ENCODE measurements around the gene SPATA13.

DNA sequence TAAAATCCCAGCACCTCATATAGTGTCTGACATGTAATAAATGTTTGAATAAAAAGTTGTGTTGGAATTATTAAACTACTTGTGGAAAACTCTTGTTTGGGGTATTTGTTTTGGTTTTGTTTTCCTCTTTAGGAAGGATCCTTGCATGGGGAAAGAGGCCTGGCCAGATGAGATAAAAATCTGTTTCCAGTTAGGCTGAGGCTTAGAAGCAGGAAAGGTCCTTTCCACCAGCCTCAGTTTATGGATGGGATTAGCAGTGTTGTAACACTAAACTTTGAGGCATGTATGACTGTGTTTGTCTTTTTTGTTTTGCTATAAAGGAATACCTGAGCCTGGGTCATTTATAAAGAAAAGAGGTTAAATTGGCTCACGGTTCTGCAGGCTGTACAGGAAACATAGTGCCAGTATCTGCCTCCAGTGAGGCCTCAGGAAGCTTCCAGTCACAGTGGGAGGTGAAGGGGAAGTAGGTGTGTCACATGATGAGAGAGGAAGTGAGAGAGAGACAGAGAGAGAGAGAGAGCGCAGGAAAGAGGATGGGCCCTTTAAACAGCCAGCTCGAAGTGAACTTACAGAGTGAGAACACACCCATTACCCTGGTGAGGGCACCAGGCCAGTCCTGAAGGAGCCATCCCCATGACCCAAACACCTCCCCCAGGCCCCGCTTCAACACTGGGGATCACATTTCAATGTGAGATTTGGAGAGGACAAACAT is 21.6 kb downstream of the SPATA13 start:
- TF ChIP-seq POLR2AphosphoS5 (IDR thresholded peaks at IDR 0.05; ENCODE audit: low read length) (no peak), ZNF274 (IDR thresholded peaks at IDR 0.05; ENCODE audit: insufficient read depth, insufficient read length) (no peak), RBBP5 (conservative IDR thresholded peaks at IDR 0.05) (no peak), NR2C2 (IDR thresholded peaks at IDR 0.05; ENCODE audit: borderline replicate concordance, control insufficient read depth, insufficient read length, low read depth) (no peak), NFYA (IDR thresholded peaks at IDR 0.05; ENCODE audit: borderline replicate concordance, low read depth, low read length) (no peak), ZNF217 (IDR thresholded peaks at IDR 0.05) (no peak), EGR1 (IDR thresholded peaks at IDR 0.05; ENCODE audit: borderline replicate concordance in 1 of 2, low read depth in 2 of 2, low read length in 2 of 2) (no peak), KAT2A (conservative IDR thresholded peaks at IDR 0.05; ENCODE audit: control insufficient read depth, low read depth, low read length) (no peak)

All from GM12878 (cell line).